NCI-H774 (cell line): ENCODE data around the gene NCK2.

ENCODE experiments used
- DNase-seq: peaks from one replicate; lab custom pipeline; 2025; lab: John Stamatoyannopoulos, UW

The NCK2 gene

DNA sequence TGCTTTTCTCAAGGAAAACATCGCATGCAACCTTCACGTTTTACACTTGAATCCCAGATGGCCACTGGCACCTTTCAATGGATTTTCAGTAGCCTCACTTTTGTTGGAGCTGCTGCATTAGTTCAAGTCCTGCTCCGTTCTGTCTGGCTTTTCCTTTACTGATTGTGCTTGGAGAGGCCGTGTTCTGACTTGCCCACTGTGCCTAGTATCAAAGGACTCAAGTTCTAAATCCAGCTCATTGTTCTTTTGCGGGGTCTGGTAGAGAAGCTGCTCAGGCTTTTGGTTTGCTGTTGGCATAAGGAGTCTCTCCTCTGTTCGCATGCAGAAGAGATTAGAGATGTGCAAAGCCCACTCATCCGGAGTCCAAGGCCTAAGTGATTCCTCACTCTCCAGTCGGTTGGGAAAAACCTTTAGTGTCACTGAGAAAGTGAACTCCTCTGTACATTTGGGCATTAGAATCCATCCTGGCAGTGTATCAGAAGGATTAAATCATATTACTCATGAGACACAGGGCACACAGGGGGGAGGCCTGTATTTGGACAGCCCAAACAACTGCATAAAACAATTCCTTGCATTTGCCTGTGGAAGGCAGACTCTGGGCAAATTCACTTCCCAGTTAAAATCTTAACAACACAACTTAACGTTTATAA lies 69.7 kb downstream of the NCK2 start:
- DNase-seq = no peak

DNA sequence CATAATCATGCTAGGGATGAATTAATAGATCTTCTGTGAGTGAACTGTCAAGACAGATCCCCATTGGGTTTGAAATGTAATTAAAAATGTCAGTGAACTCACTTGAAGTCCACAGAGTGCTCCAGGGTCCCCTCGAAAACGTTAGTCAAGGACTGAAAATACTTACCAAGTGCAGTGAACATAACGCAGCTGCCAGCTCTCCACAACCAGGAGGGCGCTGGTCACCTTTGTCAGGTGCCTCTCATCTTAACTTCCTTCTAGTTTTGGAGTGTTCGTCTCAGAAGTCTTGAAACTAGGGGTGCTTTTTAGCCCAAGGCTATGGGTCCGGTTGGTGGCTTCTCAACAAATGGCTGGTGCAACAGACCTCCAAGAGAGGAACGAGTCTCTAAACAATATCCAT lies 70.7 kb downstream of the NCK2 start:
- DNase-seq = no peak

DNA sequence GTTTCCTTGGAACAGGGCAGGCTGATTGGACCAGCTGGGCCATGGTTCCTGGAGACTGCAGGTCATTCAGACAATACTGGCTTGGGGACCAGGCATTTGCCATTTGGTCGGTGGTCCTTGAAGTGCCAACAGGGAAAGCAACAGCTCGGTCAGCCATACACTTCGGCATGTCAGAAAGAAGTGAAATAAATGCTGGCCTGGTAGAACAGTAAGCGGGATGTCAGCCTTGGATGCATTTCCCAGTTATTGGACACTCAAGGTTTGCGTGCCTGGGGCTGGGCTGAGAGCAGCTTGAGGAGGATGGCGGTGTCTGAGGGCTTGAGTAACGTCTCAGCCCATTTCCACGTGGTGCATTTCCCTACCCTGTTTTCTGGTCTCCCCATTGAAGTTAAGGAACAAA lies 75.4 kb downstream of the NCK2 start:
- DNase-seq = no peak

DNA sequence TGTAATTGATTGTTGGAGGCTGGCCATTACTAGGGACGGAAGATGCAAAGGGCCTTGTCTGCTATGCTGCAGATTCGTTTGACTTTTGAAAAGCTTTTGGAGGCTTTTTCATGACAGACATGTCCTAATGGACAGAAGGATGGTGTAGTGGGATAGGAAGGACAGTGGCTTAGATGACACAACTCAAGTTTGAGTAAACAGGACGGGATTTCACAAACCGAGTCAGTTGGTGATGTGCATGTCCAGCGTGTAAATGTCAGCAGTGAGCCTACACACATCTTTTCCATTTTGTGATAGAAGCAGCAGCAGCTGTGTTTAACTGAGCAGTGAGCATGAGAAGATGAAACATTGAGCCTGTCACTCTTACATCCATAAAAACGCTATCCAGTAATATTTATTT lies 76.0 kb downstream of the NCK2 start:
- DNase-seq = no peak

DNA sequence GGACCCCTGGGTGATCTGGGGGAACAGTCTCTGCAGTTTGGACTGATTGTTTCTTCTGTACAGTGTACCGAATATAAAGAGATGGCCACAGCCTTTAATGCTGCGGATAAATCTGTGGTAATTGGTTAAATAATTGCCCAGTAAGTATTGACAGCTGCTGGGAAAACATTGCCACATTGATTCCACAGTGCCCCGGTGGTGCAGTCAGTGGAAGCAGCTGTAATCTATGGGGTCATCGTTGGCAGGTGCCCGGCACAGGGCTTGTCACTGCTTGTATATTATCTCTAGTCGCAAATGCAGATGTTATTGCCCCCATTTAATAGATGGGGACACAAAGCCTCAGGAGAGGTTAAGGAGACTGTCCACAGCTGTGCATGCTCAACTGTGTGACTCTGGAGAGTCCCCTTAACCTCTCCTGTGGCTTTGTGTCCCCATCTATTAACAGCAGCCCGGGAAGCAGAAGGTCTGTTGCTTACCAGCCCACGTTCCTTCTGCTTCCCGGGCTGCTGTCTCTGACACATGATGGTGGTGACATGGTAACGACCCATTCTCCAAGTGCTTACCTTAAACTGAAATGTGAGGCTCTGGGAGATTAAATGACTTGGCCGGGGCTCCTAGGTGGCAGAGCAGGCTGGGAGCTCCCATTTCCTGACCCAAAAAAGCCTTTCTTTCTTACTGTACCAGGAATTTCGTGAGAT lies 76.9 kb downstream of the NCK2 start:
- DNase-seq = no peak

DNA sequence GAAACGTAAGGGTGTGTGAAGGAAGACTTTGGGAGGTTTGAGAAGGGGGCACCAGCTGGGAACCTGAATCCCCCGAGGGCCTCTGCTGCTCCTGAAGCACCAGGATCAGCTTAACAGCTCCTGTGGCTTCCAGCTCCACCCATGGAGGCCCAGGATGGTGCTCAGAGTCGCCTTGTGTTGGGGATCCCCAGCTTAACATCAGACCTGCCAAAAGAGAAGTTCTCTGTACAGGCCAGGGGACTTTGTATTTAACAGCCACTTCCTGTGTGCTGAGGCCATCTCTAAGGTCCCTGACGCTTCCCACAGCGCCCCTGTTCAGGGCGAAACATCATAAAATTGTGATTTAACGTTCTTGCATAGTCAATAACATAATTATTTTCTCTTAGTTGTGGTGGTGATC lies 77.5 kb downstream of the NCK2 start:
- DNase-seq = no peak

DNA sequence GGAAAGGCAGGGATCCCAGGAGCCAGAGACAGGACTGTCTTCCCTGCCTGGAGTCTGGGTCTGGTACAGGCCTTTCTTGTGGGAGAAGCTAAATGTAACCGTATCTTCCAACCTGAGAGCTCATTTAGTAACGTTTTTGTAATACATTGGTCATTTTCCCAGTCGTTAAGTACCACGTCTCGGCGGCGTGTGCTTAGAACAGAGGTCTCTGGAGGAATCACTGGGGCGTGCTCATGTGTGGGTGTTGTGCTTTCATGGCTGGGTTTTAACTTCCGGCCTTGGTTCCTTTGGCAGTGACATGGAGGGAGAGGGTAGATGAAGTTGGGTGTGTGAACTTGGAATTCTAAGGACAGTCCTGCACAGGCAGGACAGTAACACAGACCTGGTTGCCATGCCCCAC lies 79.7 kb downstream of the NCK2 start:
- DNase-seq = no peak

DNA sequence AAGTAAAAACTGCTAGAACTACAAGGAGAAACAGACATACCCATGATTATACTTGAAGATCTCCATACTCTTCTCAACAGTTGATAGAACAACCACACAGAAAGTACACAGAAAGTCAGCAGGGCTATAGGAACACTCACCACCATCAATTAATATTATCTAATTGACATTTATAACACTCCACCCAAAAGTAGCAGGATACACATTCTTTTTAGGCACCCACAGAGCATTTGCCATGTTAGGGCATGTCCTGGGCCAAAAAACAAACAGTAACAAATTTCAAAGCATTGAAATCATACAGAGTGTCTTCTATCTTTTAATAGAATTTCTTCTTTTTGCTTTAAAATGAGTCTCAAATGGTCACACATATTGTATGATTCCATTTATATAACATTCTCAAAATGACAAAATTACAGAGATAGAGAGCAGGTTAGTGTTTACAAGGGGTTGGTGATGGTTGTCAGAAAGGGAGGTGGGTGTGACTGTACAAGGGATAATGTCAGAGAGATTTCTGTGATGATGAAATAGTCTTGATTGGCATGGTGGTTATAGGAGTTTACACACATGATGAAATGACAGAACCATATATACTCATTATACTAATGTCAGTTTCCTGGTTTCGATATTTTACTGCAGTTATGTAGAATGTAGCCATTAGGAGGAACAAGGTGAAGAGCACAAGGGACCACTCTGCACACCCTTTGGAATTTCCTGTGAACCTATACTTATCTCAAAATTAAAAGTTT lies 82.8 kb downstream of the NCK2 start:
- DNase-seq = no peak

DNA sequence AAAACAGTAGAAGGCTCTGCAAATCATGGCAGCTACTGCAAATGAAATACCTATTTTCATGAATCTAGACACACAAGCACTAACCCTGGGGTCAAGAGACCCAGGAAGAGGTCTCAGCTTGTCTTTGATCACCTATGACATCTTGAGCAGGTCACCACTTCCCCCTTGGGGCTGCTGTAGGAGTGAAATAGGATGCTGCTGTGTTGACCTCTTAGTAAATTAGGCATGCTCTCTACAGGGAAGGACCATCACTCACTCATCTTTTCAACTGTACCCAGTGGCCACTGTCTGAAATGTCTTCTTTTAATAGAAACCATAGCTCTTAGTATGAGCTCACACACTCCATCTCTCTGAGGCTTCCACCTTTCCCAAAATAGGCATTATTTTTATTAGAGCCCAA lies 83.8 kb downstream of the NCK2 start:
- no peak for DNase-seq

DNA sequence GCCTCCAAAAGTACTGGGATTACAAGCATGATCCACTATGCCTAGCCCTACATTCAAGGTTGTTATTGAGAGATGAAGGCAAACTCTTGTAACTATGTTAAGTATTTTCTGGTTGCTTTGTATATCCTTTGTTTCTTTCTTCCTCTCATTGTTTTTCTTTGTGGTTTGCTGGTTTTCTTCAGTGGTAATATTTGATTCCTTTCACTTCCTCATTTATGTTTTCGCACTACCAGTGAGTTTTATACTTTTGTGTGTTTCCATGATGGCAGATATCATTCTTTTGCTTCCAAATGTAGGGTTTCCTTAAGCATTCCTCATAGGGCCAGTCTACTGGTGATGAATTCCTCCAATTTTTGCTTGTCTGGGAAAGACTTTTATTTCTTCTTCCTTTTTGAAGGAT lies 90.2 kb downstream of the NCK2 start:
- DNase-seq = no peak

DNA sequence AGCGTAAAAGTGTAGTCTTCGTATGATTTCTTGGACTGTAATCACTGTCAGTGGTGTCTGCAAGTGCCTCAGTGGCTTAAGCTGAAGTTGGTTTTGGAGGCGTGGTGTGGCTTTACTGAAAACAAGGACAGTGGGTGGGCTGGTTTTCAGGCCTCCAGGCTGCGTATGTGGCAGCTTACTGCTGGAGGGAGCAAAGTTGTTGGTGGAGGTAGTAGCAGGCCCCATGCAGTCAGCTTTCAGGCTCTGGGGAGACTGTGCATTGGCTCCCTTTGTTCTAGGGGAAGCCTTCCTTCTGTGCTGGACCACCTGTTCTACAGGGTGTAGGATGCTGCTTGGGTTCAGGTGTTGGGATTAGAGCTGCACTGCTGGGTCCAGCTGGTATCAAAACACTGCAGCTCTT lies 91.6 kb downstream of the NCK2 start:
- DNase-seq = no peak

DNA sequence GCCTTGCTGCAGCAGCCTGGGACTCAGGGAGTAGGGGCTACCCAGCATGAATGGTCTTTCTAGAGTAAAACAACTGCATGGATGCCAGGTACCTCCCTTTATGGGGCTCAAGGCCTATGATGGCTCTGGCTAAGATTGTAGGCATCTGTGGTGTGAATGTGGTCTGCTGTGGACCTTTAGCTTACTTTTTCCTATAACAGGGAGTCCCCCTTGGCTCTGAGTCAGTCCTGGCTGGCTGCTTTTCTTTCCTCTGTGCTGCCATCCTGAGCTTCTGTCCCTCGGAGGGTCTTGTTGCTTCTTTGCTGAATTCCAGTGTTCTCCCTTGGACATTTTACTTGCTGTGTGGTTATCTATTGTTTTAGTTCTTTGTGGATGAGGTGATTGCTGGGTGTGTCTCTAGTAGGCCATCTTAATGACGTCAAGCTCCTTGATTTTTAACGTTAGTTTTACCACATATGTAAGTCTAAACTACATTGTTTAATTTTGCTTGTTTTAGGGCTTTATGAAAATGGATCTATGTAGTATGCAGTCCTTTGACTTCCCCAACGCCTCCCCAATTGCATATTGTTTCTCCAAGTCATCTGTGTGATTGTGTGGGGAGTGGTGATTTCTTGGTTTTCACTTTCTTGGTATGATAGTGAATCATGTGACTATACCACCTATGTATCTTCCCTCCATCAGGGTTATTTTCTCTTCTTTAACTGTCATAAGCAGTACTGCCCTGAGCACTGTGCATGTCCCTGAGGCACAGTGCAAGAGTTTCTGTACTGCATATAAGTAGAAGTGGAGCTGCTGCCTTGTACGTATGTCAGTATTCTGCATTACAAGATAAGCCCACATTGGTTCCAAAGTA lies 92.4 kb downstream of the NCK2 start:
- DNase-seq = no peak

DNA sequence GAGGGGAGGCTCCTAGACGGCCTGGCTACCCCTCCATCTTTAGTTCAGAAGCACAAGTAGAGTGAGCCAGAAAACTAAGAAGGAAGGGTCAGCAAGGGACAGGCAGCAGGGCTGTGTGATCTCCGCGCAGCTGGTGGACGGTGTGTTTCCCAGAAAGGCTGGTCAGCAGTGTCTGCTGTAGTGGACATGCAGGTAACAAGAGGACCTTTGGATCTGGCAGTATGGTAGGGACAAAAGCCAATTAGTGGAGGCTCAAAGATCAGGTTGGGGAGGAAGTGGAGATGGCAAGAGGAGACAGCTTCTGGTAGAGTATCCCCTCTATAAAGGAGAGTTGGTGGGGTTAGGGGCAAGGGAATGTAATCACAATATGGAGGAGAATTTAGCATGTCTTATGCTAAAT lies 95.1 kb downstream of the NCK2 start:
- no peak for DNase-seq

DNA sequence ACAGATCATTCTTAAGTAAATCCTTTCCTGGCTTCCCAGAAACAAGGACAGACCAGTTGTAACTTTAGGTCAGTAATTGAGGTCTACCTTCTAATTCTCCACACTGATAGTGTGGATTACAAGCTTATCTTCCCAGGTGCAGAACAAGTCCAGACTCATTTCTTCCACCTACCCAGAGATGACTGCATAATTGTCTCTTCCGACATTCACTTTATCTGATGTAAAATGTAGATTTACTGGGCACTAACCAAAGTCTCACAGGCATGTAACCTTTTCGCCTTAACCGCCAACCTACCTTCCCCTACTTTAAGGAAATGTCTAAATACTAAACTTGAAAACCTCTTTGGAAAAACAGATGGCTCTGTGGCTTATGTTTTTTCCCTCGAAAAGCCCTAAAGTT lies 96.2 kb downstream of the NCK2 start:
- DNase-seq = no peak

DNA sequence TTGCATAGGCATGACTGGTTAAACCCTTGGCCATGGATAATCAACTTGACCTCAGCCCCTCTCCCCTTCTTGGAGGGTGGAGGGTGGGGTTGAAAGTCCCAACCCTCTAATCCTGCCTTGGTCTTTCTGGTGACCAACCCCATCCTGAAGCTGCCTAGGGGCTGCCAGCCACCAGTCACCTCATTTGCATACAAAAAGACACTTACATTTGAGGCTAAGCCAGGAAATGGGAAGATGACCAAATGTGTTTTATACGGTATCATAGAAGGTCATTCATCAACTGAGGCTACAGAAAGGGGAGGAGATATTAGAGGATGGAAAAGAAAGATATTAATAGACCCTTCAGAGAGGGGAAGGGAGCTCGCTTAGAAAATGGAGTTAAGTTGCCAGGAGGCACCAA lies 96.8 kb downstream of the NCK2 start:
- no peak for DNase-seq

DNA sequence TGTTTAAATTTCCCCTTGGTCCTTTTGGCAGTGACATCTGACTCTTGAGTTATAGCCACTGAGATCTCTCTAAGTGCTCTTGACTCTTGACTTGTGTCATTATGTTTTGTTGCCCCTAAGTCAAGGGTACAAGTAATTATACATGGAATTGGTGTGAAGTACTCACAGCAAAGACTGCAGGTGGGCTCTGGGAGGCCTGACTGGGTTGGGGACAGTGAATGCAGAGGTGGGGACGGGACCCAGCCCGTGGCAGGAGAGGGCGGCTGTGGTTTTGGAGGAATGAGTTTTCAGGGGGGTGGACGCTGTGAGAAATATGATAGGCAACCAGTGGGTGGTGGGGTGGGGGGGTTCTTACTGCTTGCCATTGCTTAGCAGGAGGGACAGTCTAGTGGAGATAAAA lies 97.8 kb downstream of the NCK2 start:
- no peak for DNase-seq

DNA sequence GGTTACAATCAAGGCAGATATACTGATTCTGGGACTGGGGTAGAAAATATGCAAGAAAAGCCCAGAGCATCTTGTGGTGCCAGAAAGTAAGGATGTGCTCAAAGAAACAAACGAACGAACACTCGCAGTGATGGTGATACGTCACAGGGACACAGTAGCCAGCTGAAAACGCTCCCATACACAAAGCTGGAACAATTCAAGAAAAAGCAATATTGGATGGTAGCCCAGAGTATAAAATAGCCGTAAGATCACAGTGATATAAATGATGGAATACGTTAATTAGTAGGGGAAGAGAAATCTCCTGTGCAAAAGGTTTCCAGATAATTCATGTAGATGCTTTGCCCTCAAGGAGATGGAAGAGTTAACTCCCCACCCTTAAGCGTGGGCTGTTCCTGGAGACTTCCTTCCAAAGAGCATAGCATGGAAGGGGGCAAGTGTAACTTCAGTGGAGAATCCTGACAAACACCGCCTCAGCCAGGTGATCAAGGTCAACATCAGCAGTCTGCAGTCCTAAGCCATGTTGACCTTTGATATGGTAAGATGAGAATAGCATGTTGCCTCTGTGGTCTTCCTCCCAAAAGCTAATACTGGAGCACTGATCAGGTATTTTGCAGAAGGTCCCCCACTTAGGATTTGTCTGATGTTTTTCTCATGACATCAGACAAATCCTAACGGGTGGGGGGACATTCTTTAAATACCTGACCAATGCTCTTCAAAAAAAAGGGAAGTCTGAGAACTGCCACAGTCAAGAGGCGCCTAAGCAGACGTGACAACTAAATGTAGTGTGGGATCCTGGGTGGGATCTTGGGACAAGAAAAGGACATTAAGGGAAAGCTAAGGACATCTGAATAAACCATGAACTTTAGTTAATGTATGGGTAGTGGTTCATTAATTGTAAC lies 99.0 kb downstream of the NCK2 start:
- no peak for DNase-seq

DNA sequence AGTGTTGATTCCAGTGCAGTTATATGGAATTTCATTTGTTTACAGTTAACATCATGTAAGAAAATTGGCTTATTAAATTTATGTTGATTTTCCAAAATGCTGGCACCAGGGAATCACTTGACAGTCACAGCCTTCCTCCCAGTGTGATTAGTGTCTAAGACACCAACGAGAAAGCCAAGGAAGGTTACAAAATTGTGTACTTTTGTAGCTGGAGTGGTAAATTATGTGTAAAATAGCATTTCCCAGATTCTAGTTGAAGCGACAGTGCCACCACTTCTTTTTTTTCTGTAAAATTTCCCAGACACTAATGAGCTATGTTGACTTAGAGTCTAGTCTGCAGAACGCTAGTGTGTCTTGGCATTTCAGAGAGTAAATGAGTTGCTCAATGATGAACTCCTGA lies 101.3 kb downstream of the NCK2 start:
- DNase-seq = no peak

DNA sequence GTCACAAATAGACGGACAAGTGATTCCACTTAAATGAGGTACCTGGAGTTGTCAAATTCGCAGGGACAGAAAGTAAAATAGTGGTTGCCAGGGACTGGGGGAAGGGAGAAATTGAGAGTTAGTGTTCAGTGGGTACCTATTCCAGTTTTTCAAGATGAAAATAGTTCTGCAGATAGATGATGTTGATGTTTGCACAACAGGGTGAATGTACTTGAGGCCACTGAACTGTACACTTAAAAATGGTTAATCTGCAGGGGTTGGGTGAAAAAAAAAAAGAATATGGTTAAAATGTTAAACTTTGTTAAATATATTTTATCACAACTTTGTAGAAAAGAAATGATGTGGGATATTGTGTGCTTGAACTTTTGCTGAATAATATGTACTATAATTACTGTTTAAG lies 102.3 kb downstream of the NCK2 start:
- DNase-seq = no peak

DNA sequence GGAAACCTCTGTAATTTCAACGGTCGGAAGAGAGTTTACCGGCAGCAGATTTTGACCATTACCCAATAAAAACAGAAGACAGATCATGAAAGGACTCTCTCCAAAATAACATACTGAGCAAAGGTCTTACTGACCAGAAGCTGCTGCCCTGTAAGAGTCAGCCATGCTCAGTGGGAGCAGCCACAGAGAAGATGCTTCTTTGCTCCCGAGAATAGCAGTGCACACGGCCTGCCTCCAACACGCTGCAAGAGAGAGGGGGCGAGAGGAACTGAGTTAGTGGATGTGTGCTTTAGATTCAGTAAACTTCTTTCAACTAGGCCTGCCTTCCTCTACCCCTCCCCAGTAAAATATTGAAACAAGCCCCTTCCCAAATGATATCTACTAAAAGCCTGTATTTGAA lies 103.7 kb downstream of the NCK2 start:
- no peak for DNase-seq

DNA sequence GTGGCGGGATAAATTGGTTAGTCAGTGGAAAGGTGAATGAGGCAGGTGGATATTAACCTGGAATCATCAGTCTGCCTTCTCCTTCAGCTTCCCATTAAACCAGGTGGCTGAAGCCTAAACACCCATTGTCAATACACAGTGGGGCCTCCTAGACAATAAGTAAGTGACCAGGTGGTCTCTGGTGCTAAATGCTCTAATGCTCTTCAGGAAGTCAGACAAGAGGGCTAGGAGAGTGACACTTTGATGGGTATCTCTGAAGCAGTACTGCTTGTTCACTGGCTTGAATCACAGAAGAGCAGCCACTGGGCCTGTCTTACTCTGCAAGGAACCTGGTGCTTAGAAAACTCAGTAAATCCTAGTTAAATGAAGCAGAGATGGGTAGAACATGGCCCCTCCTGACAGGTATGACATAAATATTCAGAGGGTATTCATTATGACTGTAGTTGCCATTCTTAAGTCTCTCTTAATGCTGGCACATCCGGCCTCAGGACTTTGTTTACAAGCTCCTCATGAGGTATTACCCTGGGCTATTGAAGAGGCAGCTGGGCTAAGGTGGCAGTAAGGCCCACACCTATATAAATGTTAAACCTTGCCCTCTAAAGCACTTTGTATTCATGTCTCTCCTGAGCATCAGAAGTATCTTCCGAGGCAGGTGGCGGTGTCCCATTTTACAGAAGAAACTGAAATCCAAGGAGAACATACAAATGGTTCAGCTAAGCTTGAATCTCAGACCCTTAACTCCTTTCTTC lies 104.9 kb downstream of the NCK2 start:
- no peak for DNase-seq
